Thyroid gland (tissue), 4 donors: ENCODE results near the gene ALDH5A1.

Experiments
- CTCF ChIP-seq, 6 experiments: fragments of 200-600 bp in 3 of 6; fragments of 450-650 bp in 3 of 6; sonication (generic) in 3 of 6; IDR thresholded peaks; one replicate each; pipeline ENCODE4 v1.5.1; 2016 to 2019; ENCODE audit warnings: antibody characterized with exemption in 6 of 6, mild to moderate bottlenecking in 2 of 6, inconsistent platforms in 1 of 6, moderate library complexity in 1 of 6
- POLR2A ChIP-seq, 2 donors: fragments of 450-650 bp; IDR thresholded peaks; one replicate each; pipeline ENCODE4 v1.6.1; 2017; ENCODE audit warnings: antibody characterized with exemption in 2 of 2, mild to moderate bottlenecking in 2 of 2, moderate library complexity in 1 of 2

GRCh38 chr6:24568683-24569082 is 73.9 kb downstream of the ALDH5A1 start:
- no peak for TF ChIP-seq POLR2A (IDR thresholded peaks at IDR 0.05)
- no peak for TF ChIP-seq CTCF (IDR thresholded peaks at IDR 0.05)
